Liver (tissue), 9 donors: ENCODE data around the gene RUNX1. TPM values are rescaled to one million over a fixed set of nuclear protein-coding genes. Genes with fewer than 3 reads are reported as not detected.

Experiments used
- DNase-seq: peaks from one replicate; pipeline ENCODE4 v3.0.0-alpha.2; 2017; ENCODE audit warnings: low spot score
- H3K27ac ChIP-seq, 2 donors: one replicate each; pipeline ENCODE4 v1.7.0; 2013; ENCODE audit warnings: inconsistent platforms in 2 of 2, low read length in 2 of 2, control low read depth in 1 of 2, low read depth in 1 of 2, mild to moderate bottlenecking in 1 of 2
- H3K27me3 ChIP-seq, 4 donors: one replicate each; pipeline versions ENCODE4 v1.6.1 to v1.7.0; 2013; ENCODE audit warnings: low read length in 3 of 4, inconsistent platforms in 1 of 4, mild to moderate bottlenecking in 1 of 4, moderate library complexity in 1 of 4; ENCODE audit not compliant: control insufficient read depth in 4 of 4, insufficient read depth in 4 of 4
- H3K36me3 ChIP-seq, 4 donors: one replicate each; pipeline versions ENCODE4 v1.6.1 to v1.7.0; 2013; ENCODE audit warnings: low read length in 3 of 4, mild to moderate bottlenecking in 3 of 4, low read depth in 1 of 4, moderate library complexity in 1 of 4; ENCODE audit not compliant: control insufficient read depth in 4 of 4, insufficient read depth in 3 of 4
- H3K4me1 ChIP-seq, 4 donors: one replicate each; pipeline versions ENCODE4 v1.6.1 to v1.7.0; 2013; ENCODE audit warnings: low read length in 3 of 4, mild to moderate bottlenecking in 3 of 4, moderate library complexity in 1 of 4; ENCODE audit not compliant: control insufficient read depth in 4 of 4, insufficient read depth in 4 of 4
- H3K4me3 ChIP-seq, 3 donors: one replicate each; pipeline versions ENCODE4 v1.6.1 to v1.7.0; 2013; ENCODE audit warnings: low read length in 3 of 3, control low read depth in 1 of 3, low read depth in 1 of 3, mild to moderate bottlenecking in 1 of 3
- H3K9ac ChIP-seq, 2 donors: one replicate each; pipeline ENCODE4 v1.7.0; 2013; ENCODE audit warnings: low read length in 2 of 2, mild to moderate bottlenecking in 2 of 2, moderate library complexity in 2 of 2, control low read depth in 1 of 2, low read depth in 1 of 2
- H3K9me3 ChIP-seq, 4 donors: one replicate each; pipeline versions ENCODE4 v1.6.1 to v1.7.0; 2013; ENCODE audit warnings: low read length in 3 of 4; ENCODE audit not compliant: control insufficient read depth in 4 of 4
- ATF3 ChIP-seq: IDR thresholded peaks from 2 replicates; pipeline ENCODE4 v1.6.1; 2016; ENCODE audit warnings: antibody characterized with exemption
- CTCF ChIP-seq: fragments of 150-350 bp; IDR thresholded peaks from 2 replicates; pipeline ENCODE4 v1.5.1; 2017; ENCODE audit warnings: improper control_type of control experiment, low read depth, low read length; ENCODE audit not compliant: missing input control
- EGR1 ChIP-seq, 2 donors: IDR thresholded peaks; 2 replicates each; pipeline ENCODE4 v1.6.1; 2016 to 2018; ENCODE audit warnings: antibody characterized with exemption in 2 of 2, low read depth in 2 of 2
- FOXA1 ChIP-seq: IDR thresholded peaks from 2 replicates; pipeline ENCODE4 v1.6.1; 2016; ENCODE audit warnings: antibody characterized with exemption
- FOXA2 ChIP-seq: IDR thresholded peaks from 2 replicates; pipeline ENCODE4 v1.6.1; 2016; ENCODE audit warnings: antibody characterized with exemption
- GABPA ChIP-seq, 2 donors: IDR thresholded peaks in 1 of 2; conservative IDR thresholded peaks in 1 of 2; 2 replicates each; pipeline ENCODE4 v1.6.1; 2016; ENCODE audit warnings: antibody characterized with exemption in 2 of 2, mild to moderate bottlenecking in 1 of 2, moderate library complexity in 1 of 2
- HNF4A ChIP-seq, 2 donors: conservative IDR thresholded peaks; 2 replicates each; pipeline ENCODE4 v1.6.1; 2016; ENCODE audit warnings: antibody characterized with exemption in 2 of 2, mild to moderate bottlenecking in 2 of 2
- HNF4G ChIP-seq: IDR thresholded peaks from 2 replicates; pipeline ENCODE4 v1.6.1; 2016; ENCODE audit warnings: antibody characterized with exemption
- JUND ChIP-seq, 2 donors: IDR thresholded peaks; 2 replicates each; pipeline ENCODE4 v1.6.1; 2016; ENCODE audit warnings: antibody characterized with exemption in 2 of 2
- MAX ChIP-seq: IDR thresholded peaks from 2 replicates; pipeline ENCODE4 v1.6.1; 2016; ENCODE audit warnings: antibody characterized with exemption
- NR2F2 ChIP-seq: IDR thresholded peaks from 2 replicates; pipeline ENCODE4 v1.6.1; 2016; ENCODE audit warnings: antibody characterized with exemption
- RAD21 ChIP-seq, 2 donors: IDR thresholded peaks; 2 replicates each; pipeline ENCODE4 v1.6.1; 2016; ENCODE audit warnings: antibody characterized with exemption in 2 of 2, mild to moderate bottlenecking in 2 of 2
- REST ChIP-seq: IDR thresholded peaks from 2 replicates; pipeline ENCODE4 v1.6.1; 2016; ENCODE audit warnings: antibody characterized with exemption, mild to moderate bottlenecking
- RXRA ChIP-seq, 2 donors: IDR thresholded peaks; 2 replicates each; pipeline ENCODE4 v1.6.1; 2017 to 2018; ENCODE audit warnings: antibody characterized with exemption in 2 of 2, mild to moderate bottlenecking in 1 of 2
- SP1 ChIP-seq: IDR thresholded peaks from 2 replicates; pipeline ENCODE4 v1.6.1; 2018; ENCODE audit warnings: antibody characterized with exemption, mild to moderate bottlenecking
- TAF1 ChIP-seq: conservative IDR thresholded peaks from 2 replicates; pipeline ENCODE4 v1.6.1; 2016; ENCODE audit warnings: antibody characterized with exemption, mild to moderate bottlenecking
- YY1 ChIP-seq: IDR thresholded peaks from 2 replicates; pipeline ENCODE4 v1.6.1; 2016; ENCODE audit warnings: antibody characterized with exemption, mild to moderate bottlenecking
- ZBTB33 ChIP-seq: IDR thresholded peaks from 2 replicates; pipeline ENCODE4 v1.6.1; 2016; ENCODE audit warnings: antibody characterized with exemption
- WGBS: extraction: QIAGEN DNeasy Blood & Tissue Kit; methylation state at CpG from one replicate; pipeline ENCODE4 v1.1.7; 2013; 5-methylcytosine and 5-hydroxymethylcytosine counted together
- polyA plus RNA-seq, 2 donors: library from polyadenylated mRNA; stranded (reverse) in 1 of 2; unstranded in 1 of 2; fragments of 200-250 nt in 1 of 2; fragments of >200 nt in 1 of 2; fragmentation: Nextera tagmentation in 1 of 2; extraction: Ambion mirVana in 1 of 2; gene quantifications; one replicate each; pipeline versions ENCODE4 v1.2.1 to v1.2.3, GENCODE V29; 2013 to 2015
- total RNA-seq, 2 donors: library from RNA; depleted of rRNA; stranded (reverse); fragments of >200 nt; gene quantifications; one replicate each; pipeline ENCODE4 v1.2.3, GENCODE V29; 2014
- donor health status: healthy.
- donor health status: healthy.
- donor health status: healthy.
- donor health status: healthy.
- donor health status: healthy.

The RUNX1 gene
- total and polyA plus RNA-seq, 4 donors = 0.98 to 7.2 (median 3.1) TPM

GRCh38 chr21:34809822-34810221 is 239.3 kb downstream of the RUNX1 start:
- H3K4me1 ChIP-seq = no peaks in the 10 kb centered on the region
- H3K9me3 ChIP-seq = no peaks in the 10 kb centered on the region
- no peak overlapping the region for H3K4me3 ChIP-seq
- no peak for TF ChIP-seq EGR1 (IDR thresholded peaks at IDR 0.05; ENCODE audit: low read depth in 2 of 2)
- TF ChIP-seq HNF4A (conservative IDR thresholded peaks at IDR 0.05) = no peak
- DNase-seq = no peak
- no peak overlapping the region for H3K27ac ChIP-seq
- H3K9ac ChIP-seq = no peak overlapping the region
- WGBS = 95% methylated on average over 6 of the region's 6 CpGs
- H3K36me3 ChIP-seq = peaks cover 0 to 4% (median 0%) of the 10 kb centered on the region in 4 donors
- no peaks in the 10 kb centered on the region for H3K27me3 ChIP-seq

- Histone ChIP-seq H3K36me3 (peaks cover 0 to 4% (median 0%) of the 10 kb centered on the region in 4 donors), H3K4me3 (no peak overlapping the region), H3K9ac (no peak overlapping the region), H3K27me3 (no peaks in the 10 kb centered on the region), H3K4me1 (no peaks in the 10 kb centered on the region), H3K27ac (no peak overlapping the region), H3K9me3 (no peaks in the 10 kb centered on the region)
- TF ChIP-seq EGR1 (IDR thresholded peaks at IDR 0.05; ENCODE audit: low read depth in 2 of 2) = no peak
- TF ChIP-seq GABPA (IDR thresholded peaks at IDR 0.05 in 1 of 2, conservative IDR thresholded peaks at IDR 0.05 in 1 of 2) = no peak
- TF ChIP-seq YY1 = no peak
- no peak for TF ChIP-seq CTCF
- TF ChIP-seq ZBTB33 = no peak
- no peak for TF ChIP-seq RAD21 (IDR thresholded peaks at IDR 0.05)
- TF ChIP-seq SP1 = no peak
- no peak for TF ChIP-seq JUND (IDR thresholded peaks at IDR 0.05)
- no peak for TF ChIP-seq NR2F2
- no peak for TF ChIP-seq MAX
- no peak for TF ChIP-seq HNF4G
- no peak for TF ChIP-seq HNF4A (conservative IDR thresholded peaks at IDR 0.05)
- no peak for TF ChIP-seq FOXA1
- TF ChIP-seq REST = no peak
- no peak for TF ChIP-seq FOXA2
- no peak for TF ChIP-seq RXRA (IDR thresholded peaks at IDR 0.05)
- TF ChIP-seq TAF1 = no peak
- no peak for TF ChIP-seq ATF3
- DNase-seq = no peak
- WGBS = 73% methylated on average over 7 of the region's 7 CpGs
Measured at GRCh38 chr21:34808569-34809204, 240.4 kb downstream of the RUNX1 start.
